Lower lobe of right lung (tissue), 2 donors: ENCODE results near the gene VSTM2B. TPM values are rescaled to one million over a fixed set of nuclear protein-coding genes. Genes with fewer than 3 reads are reported as not detected.

Source experiments
- ATAC-seq, 2 donors: fragments of 200-7000 bp; cut with Tn5 transposase; one replicate each; pipeline ENCODE4 v1.9.1; 2020 to 2022; ENCODE audit warnings: mild to moderate bottlenecking in 2 of 2, moderate library complexity in 2 of 2
- DNase-seq: peaks from one replicate; pipeline ENCODE4 v3.0.0-alpha.2; 2020
- H3K27ac ChIP-seq: fragments of 200-600 bp; one replicate; pipeline ENCODE4 v1.8.0; 2022
- H3K27me3 ChIP-seq: fragments of 200-600 bp; one replicate; pipeline ENCODE4 v1.8.0; 2022; ENCODE audit warnings: low read depth
- H3K36me3 ChIP-seq: fragments of 200-600 bp; one replicate; pipeline ENCODE4 v1.8.0; 2022; ENCODE audit warnings: mild to moderate bottlenecking
- H3K4me1 ChIP-seq: fragments of 200-600 bp; one replicate; pipeline ENCODE4 v1.8.0; 2022
- H3K4me3 ChIP-seq: fragments of 200-600 bp; one replicate; pipeline ENCODE4 v1.8.0; 2022; ENCODE audit warnings: mild to moderate bottlenecking
- H3K9me3 ChIP-seq: fragments of 200-600 bp; one replicate; pipeline ENCODE4 v1.8.0; 2022
- intact Hi-C: fragments of 100-400 bp; cut with DNase I; formaldehyde crosslinking; loops from one replicate; pipeline ENCODE4 v1.11.0; 2022
- total RNA-seq: library from RNA; stranded (reverse); fragmentation: NEBNext Ultra II Directional; extraction: Animal tissue kit (Norgen Biotek cat#: 25700); gene quantifications from one replicate; pipeline ENCODE4 v1.2.1, GENCODE V29; 2021
- TF ChIP-seq, protein P1 (sequence below): fragments of 200-600 bp; IDR thresholded peaks from one replicate; pipeline ENCODE4 v1.8.0; 2022; ENCODE audit warnings: antibody characterized with exemption, mild to moderate bottlenecking
- donor health status: DM: no; HTN: yes; CAD: no; lungs with severe emphysema.

VSTM2B gene
- total RNA-seq, 1 donor from 2014 or later, result not detected

DNA sequence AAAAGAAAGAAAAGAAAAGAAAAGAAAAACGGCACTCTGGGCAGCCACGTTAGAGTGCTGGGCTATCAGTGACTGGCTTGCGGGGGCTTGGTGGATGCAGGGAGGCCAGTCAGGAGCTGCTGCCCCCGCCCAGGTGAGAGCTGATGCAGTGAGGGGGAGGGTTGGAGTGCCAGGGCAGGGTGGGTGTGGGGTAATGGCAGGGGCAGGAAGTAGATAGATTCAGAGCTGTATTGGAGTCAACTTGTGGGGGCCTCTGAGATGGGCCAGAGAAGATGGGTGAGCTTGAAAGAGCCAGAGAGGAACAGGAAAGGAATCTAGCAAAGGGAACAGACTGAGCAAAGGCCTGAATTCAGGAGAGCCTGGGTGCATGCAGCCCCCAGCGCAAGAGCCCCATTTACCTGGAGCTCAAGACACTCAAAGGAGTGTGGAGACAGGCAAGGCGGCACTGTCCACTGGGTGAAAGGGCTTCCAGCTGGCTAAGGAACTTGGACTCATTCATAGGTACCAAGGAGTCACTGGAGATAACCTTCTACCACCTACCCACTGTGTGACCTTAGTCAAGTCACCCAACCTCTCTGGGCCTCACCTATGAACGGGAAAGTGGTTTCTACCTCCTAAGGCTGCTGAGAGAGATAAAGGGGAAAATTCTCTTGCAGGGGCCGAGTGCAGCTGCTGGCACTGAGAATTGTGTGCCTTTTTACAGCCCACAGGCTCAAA lies 20.2 kb downstream of the VSTM2B start:
- intact Hi-C loops, result no loop called here
- no peak for ATAC-seq
- no peak overlapping the region for H3K27ac ChIP-seq
- H3K36me3 ChIP-seq, result no peaks in the 10 kb centered on the region
- TF ChIP-seq, protein P1, sequence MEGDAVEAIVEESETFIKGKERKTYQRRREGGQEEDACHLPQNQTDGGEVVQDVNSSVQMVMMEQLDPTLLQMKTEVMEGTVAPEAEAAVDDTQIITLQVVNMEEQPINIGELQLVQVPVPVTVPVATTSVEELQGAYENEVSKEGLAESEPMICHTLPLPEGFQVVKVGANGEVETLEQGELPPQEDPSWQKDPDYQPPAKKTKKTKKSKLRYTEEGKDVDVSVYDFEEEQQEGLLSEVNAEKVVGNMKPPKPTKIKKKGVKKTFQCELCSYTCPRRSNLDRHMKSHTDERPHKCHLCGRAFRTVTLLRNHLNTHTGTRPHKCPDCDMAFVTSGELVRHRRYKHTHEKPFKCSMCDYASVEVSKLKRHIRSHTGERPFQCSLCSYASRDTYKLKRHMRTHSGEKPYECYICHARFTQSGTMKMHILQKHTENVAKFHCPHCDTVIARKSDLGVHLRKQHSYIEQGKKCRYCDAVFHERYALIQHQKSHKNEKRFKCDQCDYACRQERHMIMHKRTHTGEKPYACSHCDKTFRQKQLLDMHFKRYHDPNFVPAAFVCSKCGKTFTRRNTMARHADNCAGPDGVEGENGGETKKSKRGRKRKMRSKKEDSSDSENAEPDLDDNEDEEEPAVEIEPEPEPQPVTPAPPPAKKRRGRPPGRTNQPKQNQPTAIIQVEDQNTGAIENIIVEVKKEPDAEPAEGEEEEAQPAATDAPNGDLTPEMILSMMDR, result no peak
- H3K9me3 ChIP-seq, result no peaks in the 10 kb centered on the region
- no peak overlapping the region for H3K4me3 ChIP-seq
- H3K4me1 ChIP-seq, result no peaks in the 10 kb centered on the region
- no peak for DNase-seq
- peaks cover 4% of the 10 kb centered on the region for H3K27me3 ChIP-seq

GRCh38 chr19:29546583-29547190 lies 20.9 kb downstream of the VSTM2B start:
- intact Hi-C loops, result no loop called here
- Histone ChIP-seq H3K9me3 (no peaks in the 10 kb centered on the region), H3K27me3 (peaks cover 4% of the 10 kb centered on the region), H3K4me3 (no peak overlapping the region), H3K4me1 (no peaks in the 10 kb centered on the region), H3K36me3 (no peaks in the 10 kb centered on the region), H3K27ac (no peak overlapping the region)
- TF ChIP-seq, protein P1, result no peak
- no peak for ATAC-seq
- no peak for DNase-seq

GRCh38 chr19:29547361-29547960 lies 21.7 kb downstream of the VSTM2B start:
- ATAC-seq, result no peak
- no peak for DNase-seq
- H3K4me1 ChIP-seq, result no peaks in the 10 kb centered on the region
- H3K9me3 ChIP-seq, result no peaks in the 10 kb centered on the region
- TF ChIP-seq, protein P1, result no peak
- H3K4me3 ChIP-seq, result no peak overlapping the region
- peaks cover 4% of the 10 kb centered on the region for H3K27me3 ChIP-seq
- no peak overlapping the region for H3K27ac ChIP-seq
- intact Hi-C loops, result no loop called here
- H3K36me3 ChIP-seq, result no peaks in the 10 kb centered on the region

GRCh38 chr19:29547981-29548380 lies 22.2 kb downstream of the VSTM2B start:
- Histone ChIP-seq H3K27me3 (peaks cover 4% of the 10 kb centered on the region), H3K9me3 (no peaks in the 10 kb centered on the region), H3K4me1 (no peaks in the 10 kb centered on the region), H3K27ac (no peak overlapping the region), H3K36me3 (no peaks in the 10 kb centered on the region), H3K4me3 (no peak overlapping the region)
- TF ChIP-seq, protein P1, result no peak
- DNase-seq (no peak), ATAC-seq (no peak)
- intact Hi-C loops, result no loop called here

DNA sequence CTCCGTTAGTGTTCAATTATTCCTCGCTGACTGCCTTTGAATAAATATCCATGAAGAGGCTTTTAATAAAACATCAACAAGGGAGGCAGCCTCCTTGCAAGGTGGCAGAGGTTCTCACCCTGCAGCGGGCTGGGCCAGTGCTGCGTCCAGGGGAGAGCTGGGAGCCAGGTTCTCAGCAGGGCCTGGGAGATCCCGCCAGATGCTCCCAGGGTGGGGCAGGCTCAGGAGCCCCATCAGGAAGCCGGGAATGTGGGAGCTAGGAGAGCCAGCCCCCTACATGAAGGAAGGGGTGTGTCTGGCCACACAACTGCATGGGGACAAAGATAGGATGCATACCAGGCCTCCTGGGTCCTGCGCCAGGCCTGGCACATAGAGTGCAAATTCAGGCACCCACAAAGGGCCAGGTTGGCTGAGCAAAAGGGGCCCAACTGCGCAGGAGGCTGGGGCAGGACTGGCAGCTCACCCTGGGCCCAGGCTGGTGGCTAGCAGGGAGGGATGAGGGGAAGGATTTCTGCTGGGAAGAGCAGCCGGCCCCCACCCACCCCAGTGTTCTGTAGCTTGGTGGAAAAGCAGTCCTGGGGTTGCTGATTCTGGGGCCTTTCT lies 22.8 kb downstream of the VSTM2B start:
- H3K27me3 ChIP-seq, result peaks cover 4% of the 10 kb centered on the region
- H3K9me3 ChIP-seq, result no peaks in the 10 kb centered on the region
- no peak for ATAC-seq
- TF ChIP-seq, protein P1, result no peak
- no peak for DNase-seq
- H3K27ac ChIP-seq, result no peak overlapping the region
- intact Hi-C loops, result no loop called here
- H3K4me1 ChIP-seq, result no peaks in the 10 kb centered on the region
- no peaks in the 10 kb centered on the region for H3K36me3 ChIP-seq
- no peak overlapping the region for H3K4me3 ChIP-seq
